ENCODE measurements around the gene ZNF543. TPM values are rescaled to one million over a fixed set of nuclear protein-coding genes. Genes with fewer than 3 reads are reported as not detected.

The ZNF543 gene
- total and polyA plus RNA-seq, 2 of the 4 experiments (the other 2 are of a cell fraction) = 1.8 to 9.0 TPM

- ATAC-seq (ENCODE audit: low read depth) = peak; percentile 89
- H3K36me3 ChIP-seq (ENCODE audit: control insufficient read depth, insufficient read depth, low read length) = peaks cover 14% of the 10 kb centered on the region
- H2BK120ac ChIP-seq (ENCODE audit: low read depth, low read length) = peak overlapping the region; percentile 92
- 4% methylated on average over 8 of the region's 25 CpGs; no CpG with 5 or more reads in 1 of the 2 experiments for WGBS, 2 experiments (ENCODE audit: extremely low coverage in 2 of 2, insufficient read length in 1 of 2)
- peak overlapping the region; percentile 98 for H4K91ac ChIP-seq (ENCODE audit: insufficient read depth, low read depth, low read length)
- H3K56ac ChIP-seq (ENCODE audit: extremely low read depth, insufficient read depth, low read length) = peak overlapping the region; percentile 98
- H3K23ac ChIP-seq (ENCODE audit: low read depth, low read length) = peak overlapping the region; percentile 99
- peak overlapping the region; percentile 99 for H3K4ac ChIP-seq (ENCODE audit: low read depth, low read length)
- peak overlapping the region; percentile 87; the same call in 1 of the 2 replicates for H2BK20ac ChIP-seq (ENCODE audit: low read depth, low read length)
- no peaks in the 10 kb centered on the region for H3K27me3 ChIP-seq (ENCODE audit: control insufficient read depth, insufficient read depth, low read length)
- H4K8ac ChIP-seq (ENCODE audit: low read depth in 2 of 2, low read length in 2 of 2) = peak overlapping the region; percentile 86 to 100
- peak overlapping the region; percentile 97 for H2AFZ ChIP-seq (replicated peaks; ENCODE audit: low read length, poor library complexity)
- H2AK5ac ChIP-seq (ENCODE audit: low read depth, low read length) = peak overlapping the region; percentile 95
- H2BK15ac ChIP-seq (ENCODE audit: low read depth, low read length) = peak overlapping the region; percentile 85
- intact Hi-C loops (cut with micrococcal nuclease) (loop anchor here (1.0 to 10.0 kb wide), 2 partner anchors 39 to 175 kb away; partner anchors contain the start of gene ZNF805), dilution Hi-C loops (cut with HindIII; ENCODE audit: low sequenced_read_pairs, unreplicated experiment) (no loop called here), in situ Hi-C loops (cut with MboI; ENCODE audit: low sequenced_read_pairs) (no loop called here)
- H3K9me1 ChIP-seq (ENCODE audit: insufficient read depth, low read length) = peaks cover 14% of the 10 kb centered on the region
- H4K20me1 ChIP-seq (ENCODE audit: insufficient read depth, low read length) = peaks cover 35% of the 10 kb centered on the region
- H3K4me1 ChIP-seq (ENCODE audit: control insufficient read depth, insufficient read depth, low read length) = peaks cover 5% of the 10 kb centered on the region
- ChIA-PET CTCF (no interaction called here), POLR2A (ENCODE audit: unreplicated experiment) (no interaction called here)
- BruUV-seq (replicated peaks) = TSS peak; percentile 77
- H3K4me2 ChIP-seq (ENCODE audit: low read depth, low read length) = peak overlapping the region; percentile 88
- H3K79me1 ChIP-seq (ENCODE audit: low read depth in 1 of 2, low read length in 2 of 2) = peaks cover 0 to 42% of the 10 kb centered on the region in 2 experiments; a peak in 3 of 4 replicates
- peak overlapping the region; percentile 100 for H3K14ac ChIP-seq (replicated peaks; ENCODE audit: low read depth, low read length)
- no peaks in the 10 kb centered on the region for H3K9me3 ChIP-seq (ENCODE audit: control insufficient read depth, insufficient read depth, low read length)
- peak overlapping the region; percentile 92 for H2BK5ac ChIP-seq (ENCODE audit: low read depth, low read length, poor library complexity, severe bottlenecking)
- H3K9ac ChIP-seq (ENCODE audit: low read depth, low read length) = peak overlapping the region; percentile 94
- H3K18ac ChIP-seq (ENCODE audit: low read depth, low read length) = peak overlapping the region; percentile 91
- H2AK9ac ChIP-seq (replicated peaks; ENCODE audit: low read depth, low read length, poor library complexity) = peak overlapping the region; percentile 99
- peak overlapping the region; percentile 57 for H3K4me3 ChIP-seq (ENCODE audit: insufficient read depth, low read depth, low read length)
- peak; percentile 97 for DNase-seq
- peak overlapping the region; percentile 90 for H4K5ac ChIP-seq (ENCODE audit: low read depth, low read length)
- peak overlapping the region; percentile 93 for H3K27ac ChIP-seq (ENCODE audit: insufficient read depth, low read length)
- no peak for TF ChIP-seq RCOR1 (IDR thresholded peaks at IDR 0.05; ENCODE audit: insufficient replicate concordance, low read length)
- TF ChIP-seq MXI1 (IDR thresholded peaks at IDR 0.05; ENCODE audit: borderline replicate concordance, low read depth, low read length) = peak; percentile 92
- peak; percentile 82 for TF ChIP-seq USF2 (IDR thresholded peaks at IDR 0.05; ENCODE audit: low read depth, low read length)
- peak; percentile 23; the same call in 1 of the 2 replicates for TF ChIP-seq FOS (IDR thresholded peaks at IDR 0.05; ENCODE audit: low read depth, low read length)
- TF ChIP-seq ELK1 (IDR thresholded peaks at IDR 0.05; ENCODE audit: borderline replicate concordance, low read depth, low read length) = no peak
- no peak for TF ChIP-seq MAFK (IDR thresholded peaks at IDR 0.05; ENCODE audit: low read depth, low read length)
- no peak for TF ChIP-seq RAD21 (IDR thresholded peaks at IDR 0.05; ENCODE audit: low read length)
- peak; percentile 91 for TF ChIP-seq CHD1 (IDR thresholded peaks at IDR 0.05; ENCODE audit: low read depth, low read length)
- peak; percentile 91 for TF ChIP-seq CEBPB (IDR thresholded peaks at IDR 0.05; ENCODE audit: low read depth, low read length)
- peak; percentile 99 for TF ChIP-seq MAZ (IDR thresholded peaks at IDR 0.05; ENCODE audit: borderline replicate concordance, low read depth, low read length)
- peak; percentile 59; the same call in 1 of the 2 replicates for TF ChIP-seq BHLHE40 (IDR thresholded peaks at IDR 0.05; ENCODE audit: low read depth, low read length)
- TF ChIP-seq NFE2L2 (IDR thresholded peaks at IDR 0.05; ENCODE audit: low read depth, low read length) = peak; percentile 18; the same call in 1 of the 2 replicates
- peak; percentile 96 for TF ChIP-seq POLR2A (IDR thresholded peaks at IDR 0.05; ENCODE audit: low read depth, low read length)
- no peak for TF ChIP-seq SMC3 (IDR thresholded peaks at IDR 0.05; ENCODE audit: low read depth, low read length)
- no peak for TF ChIP-seq RFX5 (IDR thresholded peaks at IDR 0.05; ENCODE audit: low read depth, low read length)
Observed at GRCh38 chr19:57279418-57280164, 40.7 kb upstream of the ZNF543 start.
